ENCODE measurements around the gene TMEM52B.

DNA sequence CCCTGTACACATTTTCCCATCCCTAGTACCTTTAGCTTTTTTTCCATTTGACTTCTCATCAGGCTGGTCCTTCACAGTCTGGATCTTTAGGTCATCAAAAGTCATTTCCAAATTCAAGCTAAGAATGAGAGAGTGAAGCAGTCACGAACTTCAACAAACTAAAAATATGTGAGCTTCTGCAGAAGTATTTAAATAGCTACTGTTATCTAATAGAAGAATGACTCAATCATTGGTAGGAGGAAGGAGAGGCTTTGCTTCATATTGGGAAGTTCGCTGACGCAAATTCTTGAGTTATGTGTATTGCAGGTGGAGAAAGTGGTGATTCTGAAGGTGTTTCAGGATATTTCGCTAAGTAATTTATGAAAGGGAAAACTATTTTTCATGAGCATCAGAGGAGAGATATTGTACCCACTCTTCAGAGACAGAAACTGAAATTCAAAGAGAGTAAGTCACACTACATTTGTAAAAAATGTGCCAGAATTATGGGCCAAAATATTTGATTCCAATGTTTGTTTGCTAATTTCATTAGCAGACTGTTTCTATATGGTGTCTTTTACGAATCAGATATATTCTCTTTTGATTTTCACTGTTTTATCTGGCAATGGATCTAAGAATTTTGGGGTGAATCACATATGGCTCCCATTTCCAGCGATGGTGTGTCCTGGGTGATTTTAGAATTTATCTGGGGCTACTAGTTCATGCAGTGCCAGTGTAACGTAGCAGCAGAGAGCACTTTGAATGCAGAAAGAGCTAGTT is 6.7 kb upstream of the TMEM52B start, which contains the start of gene OLR1:
- TF ChIP-seq, protein P1, sequence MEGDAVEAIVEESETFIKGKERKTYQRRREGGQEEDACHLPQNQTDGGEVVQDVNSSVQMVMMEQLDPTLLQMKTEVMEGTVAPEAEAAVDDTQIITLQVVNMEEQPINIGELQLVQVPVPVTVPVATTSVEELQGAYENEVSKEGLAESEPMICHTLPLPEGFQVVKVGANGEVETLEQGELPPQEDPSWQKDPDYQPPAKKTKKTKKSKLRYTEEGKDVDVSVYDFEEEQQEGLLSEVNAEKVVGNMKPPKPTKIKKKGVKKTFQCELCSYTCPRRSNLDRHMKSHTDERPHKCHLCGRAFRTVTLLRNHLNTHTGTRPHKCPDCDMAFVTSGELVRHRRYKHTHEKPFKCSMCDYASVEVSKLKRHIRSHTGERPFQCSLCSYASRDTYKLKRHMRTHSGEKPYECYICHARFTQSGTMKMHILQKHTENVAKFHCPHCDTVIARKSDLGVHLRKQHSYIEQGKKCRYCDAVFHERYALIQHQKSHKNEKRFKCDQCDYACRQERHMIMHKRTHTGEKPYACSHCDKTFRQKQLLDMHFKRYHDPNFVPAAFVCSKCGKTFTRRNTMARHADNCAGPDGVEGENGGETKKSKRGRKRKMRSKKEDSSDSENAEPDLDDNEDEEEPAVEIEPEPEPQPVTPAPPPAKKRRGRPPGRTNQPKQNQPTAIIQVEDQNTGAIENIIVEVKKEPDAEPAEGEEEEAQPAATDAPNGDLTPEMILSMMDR (IDR thresholded peaks at IDR 0.05): no peak
- no peak for TF ChIP-seq POLR2A (IDR thresholded peaks at IDR 0.05)

Data from esophagus squamous epithelium (tissue), 4 donors.